GM18505 (cell line): ENCODE results near the gene ADGRF5.

Source experiments
- ATAC-seq: cut with Tn5 transposase; IDR thresholded peaks from one replicate; pipeline ENCODE4 v1.9.1; 2021; ENCODE audit not compliant: unreplicated experiment
- POLR2A ChIP-seq: IDR thresholded peaks from 4 replicates; pipeline ENCODE4 v1.6.1; 2011; ENCODE audit warnings: borderline replicate concordance; ENCODE audit not compliant: insufficient read depth, insufficient read length; ENCODE audit errors: extremely low read depth

ADGRF5 gene

GRCh38 chr6:46948699-46949098, 27.0 kb upstream of the ADGRF5 start:
- TF ChIP-seq POLR2A, result no peak
- no peak for ATAC-seq

- no peak for TF ChIP-seq POLR2A
- no peak for ATAC-seq
These were observed 25.8 kb upstream of the ADGRF5 start for GRCh38 chr6:46947497-46947896.

- no peak for TF ChIP-seq POLR2A
- ATAC-seq, result no peak
These were observed 18.9 kb upstream of the ADGRF5 start for GRCh38 chr6:46940433-46941226.

GRCh38 chr6:46937642-46938041, 15.9 kb upstream of the ADGRF5 start:
- no peak for ATAC-seq
- TF ChIP-seq POLR2A, result no peak

GRCh38 chr6:46935687-46936086, 13.9 kb upstream of the ADGRF5 start:
- no peak for TF ChIP-seq POLR2A
- ATAC-seq, result no peak

GRCh38 chr6:46933751-46934150, 12.0 kb upstream of the ADGRF5 start:
- TF ChIP-seq POLR2A, result no peak

GRCh38 chr6:46932526-46933319, 11.0 kb upstream of the ADGRF5 start:
- TF ChIP-seq POLR2A, result no peak
- no peak for ATAC-seq

More at GRCh38 chr6:46933751-46934150, 12.0 kb upstream of the ADGRF5 start:
- no peak for ATAC-seq

- TF ChIP-seq POLR2A, result no peak
- ATAC-seq, result no peak
These were observed 9.7 kb upstream of the ADGRF5 start for GRCh38 chr6:46931416-46931815.

GRCh38 chr6:46930331-46930730, 8.6 kb upstream of the ADGRF5 start:
- ATAC-seq, result no peak
- TF ChIP-seq POLR2A, result no peak

GRCh38 chr6:46927066-46927465, 5.3 kb upstream of the ADGRF5 start:
- TF ChIP-seq POLR2A, result no peak
- ATAC-seq, result no peak

GRCh38 chr6:46926481-46926880, 4.7 kb upstream of the ADGRF5 start:
- no peak for ATAC-seq
- no peak for TF ChIP-seq POLR2A

GRCh38 chr6:46925563-46926253, 4.0 kb upstream of the ADGRF5 start:
- no peak for TF ChIP-seq POLR2A
- ATAC-seq, result no peak

GRCh38 chr6:46923476-46923875, 1.7 kb upstream of the ADGRF5 start:
- no peak for TF ChIP-seq POLR2A
- no peak for ATAC-seq
